Right cardiac atrium (tissue), 5 donors: ENCODE results near the gene GMPR2. TPM values are rescaled to one million over a fixed set of nuclear protein-coding genes. Genes with fewer than 3 reads are reported as not detected.
"Not testable (repeated sequence)": the region's sequence is repeated elsewhere in the genome, so short reads cannot be mapped to it uniquely, and the experiment has no call there.

Source experiments
- ATAC-seq, 2 donors: fragments of 200-7000 bp; cut with Tn5 transposase; one replicate each; pipeline versions ENCODE4 v1.8.0 to v1.9.1; 2020; ENCODE audit warnings: moderate library complexity in 2 of 2, mild to moderate bottlenecking in 1 of 2
- DNase-seq, 3 donors: peaks; one replicate each; pipeline ENCODE4 v3.0.0-alpha.2; 2020
- H3K27ac ChIP-seq: one replicate; pipeline ENCODE4 v1.5.1; 2013; ENCODE audit warnings: mild to moderate bottlenecking, low read length, control low read depth, moderate library complexity
- H3K27me3 ChIP-seq: one replicate; pipeline ENCODE4 v1.6.1; 2013; ENCODE audit not compliant: control insufficient read depth, insufficient read depth
- H3K4me1 ChIP-seq: one replicate; pipeline ENCODE4 v1.6.1; 2013; ENCODE audit warnings: low read length; ENCODE audit not compliant: control insufficient read depth, insufficient read depth
- H3K4me3 ChIP-seq: one replicate; pipeline ENCODE4 v1.5.1; 2013; ENCODE audit warnings: low read length, control low read depth
- H3K9me3 ChIP-seq: one replicate; pipeline ENCODE4 v1.6.1; 2013; ENCODE audit warnings: low read length; ENCODE audit not compliant: control insufficient read depth
- WGBS: extraction: QIAGEN DNeasy Blood & Tissue Kit; methylation state at CpG from one replicate; pipeline ENCODE4 v1.1.7; 2013; 5-methylcytosine and 5-hydroxymethylcytosine counted together
- intact Hi-C, 4 donors: fragments of 100-400 bp; cut with DNase I; formaldehyde crosslinking; loops; one replicate each; pipeline versions ENCODE4 v1.11.0 to v1.14.0; 2022 to 2023
- polyA plus RNA-seq: library from polyadenylated mRNA; stranded (reverse); fragments of 200-250 nt; gene quantifications from one replicate; pipeline ENCODE4 v1.2.3, GENCODE V29; 2013
- total RNA-seq, 4 donors: library from RNA; stranded (reverse); fragmentation: NEBNext Ultra II Directional; extraction: Animal tissue kit (Norgen Biotek cat#: 25700); gene quantifications; one replicate each; pipeline ENCODE4 v1.2.1, GENCODE V29; 2021
- donor health status: healthy with polysubstance abuse.
- donor health status: DM: no; HTN: yes; CAD: no.
- donor health status: DM: no; HTN: no; CAD: no.
- donor health status: DM: no; HTN: yes; CAD: no; lungs with severe emphysema.
- donor health status: DM: yes; HTN: yes; CAD: no.

The GMPR2 gene
- total and polyA plus RNA-seq, 5 donors = 30.3 to 45.4 (median 33.9) TPM

DNA sequence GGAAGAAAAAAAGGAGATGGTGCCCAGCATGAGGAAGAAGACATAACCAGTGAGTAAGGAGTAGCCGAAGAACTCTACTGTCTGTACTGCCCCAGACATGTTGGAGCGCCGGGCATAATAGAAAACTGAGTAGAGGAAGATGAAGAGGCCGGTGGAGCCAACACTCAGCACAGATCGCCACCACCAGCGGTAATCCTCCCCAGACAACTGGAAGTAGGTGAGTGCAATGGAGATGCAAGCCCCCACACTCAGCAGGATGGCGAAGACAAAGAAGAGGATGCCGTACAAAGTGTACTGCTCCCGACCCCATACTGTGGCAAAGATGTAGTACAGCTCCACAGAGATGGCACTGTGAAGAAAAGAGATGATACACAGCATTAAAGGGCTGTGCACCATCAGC lies 43.3 kb upstream of the GMPR2 start:
- no peak overlapping the region for H3K4me3 ChIP-seq
- 92% methylated on average over 9 of the region's 9 CpGs for WGBS
- H3K27me3 ChIP-seq = no peaks in the 10 kb centered on the region
- no peak overlapping the region for H3K27ac ChIP-seq
- H3K4me1 ChIP-seq = no peaks in the 10 kb centered on the region
- no peaks in the 10 kb centered on the region for H3K9me3 ChIP-seq
- intact Hi-C loops = no loop called here
- DNase-seq = peak in 1 of 3 donors; percentile 35
- ATAC-seq = no peak

DNA sequence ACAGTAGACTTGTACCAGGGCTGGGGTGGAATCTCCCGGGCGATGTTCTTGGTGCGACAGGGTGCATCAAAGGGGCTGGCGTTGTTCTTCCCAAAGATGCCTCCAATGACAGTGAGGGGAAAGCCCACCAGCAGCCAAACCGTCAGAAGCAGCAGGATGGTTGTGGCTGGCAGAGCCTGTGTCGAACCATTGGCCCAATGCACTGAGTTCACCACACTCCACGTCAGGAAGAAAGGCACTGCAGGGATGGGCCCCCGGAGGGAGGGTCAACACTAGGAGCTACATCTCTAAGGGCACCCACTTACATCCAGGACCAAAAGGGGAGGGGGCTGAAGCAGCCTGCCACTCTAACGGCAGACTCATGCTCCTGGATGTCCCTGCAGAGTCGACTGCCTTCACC lies 42.3 kb upstream of the GMPR2 start:
- H3K27me3 ChIP-seq = no peaks in the 10 kb centered on the region
- H3K4me1 ChIP-seq = no peaks in the 10 kb centered on the region
- intact Hi-C loops = no loop called here
- peak in 1 of 3 donors; percentile 37 for DNase-seq
- H3K27ac ChIP-seq = no peak overlapping the region
- WGBS = 90% methylated on average over 10 of the region's 10 CpGs
- H3K4me3 ChIP-seq = no peak overlapping the region
- no peaks in the 10 kb centered on the region for H3K9me3 ChIP-seq
- ATAC-seq = no peak

DNA sequence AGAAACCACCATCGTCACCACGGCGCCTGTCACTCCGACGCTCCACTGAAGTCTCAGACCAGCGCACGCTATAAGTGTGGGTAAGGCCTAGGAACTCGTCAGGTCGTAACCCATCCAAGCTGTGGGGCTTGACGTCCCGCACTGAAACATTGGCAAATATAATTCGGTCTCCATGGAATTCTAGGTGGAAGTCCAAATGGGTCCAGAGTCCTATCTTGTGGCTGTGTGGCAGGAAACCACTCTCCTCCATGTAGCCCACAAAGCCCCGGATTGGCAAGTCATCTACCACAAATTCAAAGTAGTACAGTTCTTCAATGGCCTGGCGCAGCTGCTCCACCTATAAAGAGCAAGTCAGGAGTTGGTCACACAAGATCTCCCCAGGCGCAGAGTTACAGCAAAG lies 39.8 kb upstream of the GMPR2 start:
- H3K4me3 ChIP-seq = no peak overlapping the region
- no peak for ATAC-seq
- no peaks in the 10 kb centered on the region for H3K4me1 ChIP-seq
- H3K27me3 ChIP-seq = no peaks in the 10 kb centered on the region
- no peak overlapping the region for H3K27ac ChIP-seq
- DNase-seq = no peak
- WGBS = 96% methylated on average over 15 of the region's 15 CpGs
- H3K9me3 ChIP-seq = no peaks in the 10 kb centered on the region
- intact Hi-C loops = no loop called here

DNA sequence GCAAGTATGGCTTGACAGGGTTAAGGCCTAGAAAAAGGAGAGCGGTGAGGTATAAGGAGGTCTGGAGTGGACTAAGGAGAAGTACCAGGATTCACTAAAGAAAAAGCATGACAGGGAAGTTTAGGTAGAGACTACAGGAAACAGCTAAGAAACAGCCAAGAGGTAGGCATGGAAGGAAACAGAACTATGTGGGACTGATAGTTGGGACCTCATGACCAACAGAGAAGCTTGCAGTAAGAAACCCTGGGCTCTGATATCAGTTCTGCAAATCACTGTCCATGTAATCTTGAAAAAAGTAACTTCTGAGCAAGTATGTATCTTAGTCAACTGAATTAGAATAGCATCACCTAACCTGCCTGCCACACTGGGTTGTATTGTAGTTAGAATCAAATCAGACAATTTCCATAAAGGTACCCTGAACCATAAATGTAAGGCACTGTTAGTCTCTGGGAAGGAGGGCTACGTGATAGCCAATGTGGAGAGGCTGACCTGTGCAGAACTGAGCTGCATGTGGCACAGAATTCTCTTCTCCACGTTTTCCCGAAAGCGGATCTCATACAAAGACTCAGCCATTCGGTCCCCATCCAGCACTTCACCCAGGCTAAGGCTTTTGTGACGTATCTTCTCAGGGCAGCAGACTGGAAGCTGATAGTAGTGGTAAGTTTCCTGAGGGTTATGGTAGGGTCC lies 38.4 kb upstream of the GMPR2 start:
- no peaks in the 10 kb centered on the region for H3K9me3 ChIP-seq

DNA sequence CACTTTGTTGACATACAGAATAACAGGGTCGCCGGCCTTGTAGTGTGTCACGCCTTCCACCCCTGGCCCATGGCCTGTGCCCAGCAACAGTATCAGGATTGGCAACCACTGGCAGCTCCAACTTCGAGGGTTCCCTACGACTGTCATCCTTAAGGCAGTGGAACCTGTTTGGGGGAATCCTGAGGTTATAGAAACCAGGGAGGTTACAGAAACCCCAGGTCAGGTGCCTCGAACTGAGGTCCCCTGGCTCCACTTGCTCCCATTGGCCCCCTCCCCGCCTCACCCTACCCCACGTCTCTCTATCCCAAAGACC lies 37.9 kb upstream of the GMPR2 start:
- Histone ChIP-seq H3K27ac (peak overlapping the region; percentile 88), H3K4me1 (no peaks in the 10 kb centered on the region), H3K27me3 (no peaks in the 10 kb centered on the region), H3K4me3 (peak overlapping the region; percentile 73), H3K9me3 (no peaks in the 10 kb centered on the region)
- WGBS = 48% methylated on average over 8 of the region's 8 CpGs
- ATAC-seq (peak; percentile 1 to 3), DNase-seq (no peak)
- intact Hi-C loops = no loop called here

More for the DNA sequence above, 38.4 kb upstream of the GMPR2 start:
- Histone ChIP-seq H3K27me3 (no peaks in the 10 kb centered on the region), H3K4me3 (peak overlapping the region; percentile 73), H3K4me1 (no peaks in the 10 kb centered on the region), H3K27ac (peak overlapping the region; percentile 88)
- 76% methylated on average over 7 of the region's 7 CpGs for WGBS
- intact Hi-C loops = no loop called here
- ATAC-seq (no peak), DNase-seq (no peak)

DNA sequence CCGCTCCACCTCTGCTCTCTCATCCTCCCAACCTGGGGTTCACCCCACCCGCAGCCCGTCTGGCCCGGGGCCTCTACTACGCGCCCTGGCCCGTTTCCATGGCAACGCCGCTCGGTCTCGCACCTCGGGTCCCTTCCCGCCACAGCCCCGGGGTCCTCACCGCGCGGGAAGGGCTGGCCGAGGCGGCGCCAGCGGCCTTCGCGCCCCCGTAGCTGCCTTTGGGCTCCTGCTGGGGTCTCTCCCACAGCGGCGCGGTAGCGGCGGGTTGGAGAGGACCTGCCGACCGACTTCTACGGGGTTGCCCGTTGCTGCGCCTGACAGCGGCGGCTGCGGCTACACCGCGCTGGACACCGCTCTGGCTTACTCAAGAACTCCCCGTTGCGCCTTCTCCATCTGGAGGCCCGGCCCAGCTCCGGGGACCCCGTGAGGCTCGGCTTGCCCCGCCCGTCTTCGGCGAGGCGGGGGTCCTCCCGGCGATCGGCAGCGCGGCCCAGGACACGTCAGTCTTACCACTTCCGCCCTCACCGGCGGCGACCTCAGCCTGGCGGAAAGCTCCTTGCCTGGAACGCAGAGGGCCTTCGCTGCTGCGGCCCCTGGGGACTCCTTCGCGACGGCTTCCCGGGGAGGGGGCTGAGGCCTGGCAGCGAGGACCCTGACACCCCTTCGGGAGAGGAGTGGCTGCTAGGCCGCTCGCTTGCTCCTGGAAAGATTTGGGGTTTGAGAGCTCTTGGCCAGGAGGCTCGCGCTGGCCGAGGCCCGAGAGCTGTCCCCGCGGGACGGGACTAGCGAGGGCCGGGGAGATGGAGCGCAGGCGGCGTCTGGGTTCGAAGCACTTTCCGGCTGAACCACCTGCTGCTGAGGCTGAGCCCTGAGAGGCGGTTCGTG lies 37.3 kb upstream of the GMPR2 start, which contains the start of gene TM9SF1:
Gene TM9SF1 (minus strand): TSS at position 256 of the 885 bp plus-strand sequence. CDS start 422 bp downstream, outside the sequence.
- no peaks in the 10 kb centered on the region for H3K27me3 ChIP-seq
- ATAC-seq = peak; percentile 95
- peak within 1 kb of the TSS; percentile 88 for H3K27ac ChIP-seq
- intact Hi-C loops = no loop called here
- H3K9me3 ChIP-seq = no peaks in the 10 kb centered on the region
- DNase-seq = peak; percentile 94 to 96 (median 95)
- H3K4me3 ChIP-seq = peak within 1 kb of the TSS; percentile 73
- WGBS = under 1% methylated on average over 89 of the region's 89 CpGs
- no peaks in the 10 kb centered on the region for H3K4me1 ChIP-seq

DNA sequence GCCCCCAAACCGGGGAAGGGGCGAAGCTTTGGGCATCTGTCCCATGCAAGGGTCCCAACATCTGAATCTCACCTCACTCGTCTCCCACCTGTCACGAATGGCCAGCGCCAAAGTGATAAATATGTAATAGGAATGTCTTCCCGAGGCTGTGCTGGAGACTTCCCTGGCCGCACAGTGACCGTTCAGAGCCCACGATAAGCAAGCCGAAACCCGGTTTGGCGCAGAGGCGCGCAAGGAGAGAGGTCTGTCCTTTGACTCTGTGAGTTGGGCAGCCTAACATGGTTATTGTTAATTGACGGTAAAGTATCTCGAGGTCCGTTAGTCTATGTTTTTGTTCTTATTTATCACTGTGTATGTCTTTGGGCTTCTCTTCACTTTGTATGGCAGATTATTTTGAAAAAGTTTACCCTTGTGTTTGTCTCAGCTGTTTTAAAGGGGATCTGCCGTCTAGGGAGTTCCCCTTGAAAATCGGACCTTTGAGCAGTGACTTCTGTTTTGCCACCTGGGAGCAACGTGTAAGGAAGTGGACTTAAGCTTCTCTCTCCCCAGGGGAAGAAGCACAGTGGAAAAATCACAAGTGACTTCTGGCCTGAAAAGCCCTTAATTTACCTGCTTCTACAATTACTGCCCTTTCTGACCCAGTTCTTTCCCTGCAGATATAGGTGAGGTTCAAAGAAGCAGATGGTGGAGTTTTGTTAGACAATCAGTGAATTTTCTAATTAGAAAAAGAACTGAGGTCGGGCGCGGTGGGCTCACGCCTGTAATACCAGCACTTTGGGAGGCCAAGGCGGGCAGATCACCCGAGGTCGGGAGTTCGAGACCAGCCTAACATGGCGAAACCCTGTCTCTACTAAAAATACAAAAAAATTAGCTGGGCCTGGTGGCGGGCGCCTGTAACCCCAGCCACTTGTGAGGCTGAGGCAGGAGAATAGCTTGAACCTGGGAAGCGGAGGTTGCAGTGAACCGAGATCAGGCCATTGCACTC lies 36.4 kb upstream of the GMPR2 start:
- Histone ChIP-seq H3K4me1 (no peaks in the 10 kb centered on the region), H3K4me3 (peak overlapping the region; percentile 73), H3K9me3 (no peaks in the 10 kb centered on the region), H3K27me3 (no peaks in the 10 kb centered on the region), H3K27ac (peak overlapping the region; percentile 88)
- WGBS = 34% methylated on average over 33 of the region's 33 CpGs
- ATAC-seq (peak; percentile 28 to 36), DNase-seq (no peak)
- intact Hi-C loops = no loop called here

DNA sequence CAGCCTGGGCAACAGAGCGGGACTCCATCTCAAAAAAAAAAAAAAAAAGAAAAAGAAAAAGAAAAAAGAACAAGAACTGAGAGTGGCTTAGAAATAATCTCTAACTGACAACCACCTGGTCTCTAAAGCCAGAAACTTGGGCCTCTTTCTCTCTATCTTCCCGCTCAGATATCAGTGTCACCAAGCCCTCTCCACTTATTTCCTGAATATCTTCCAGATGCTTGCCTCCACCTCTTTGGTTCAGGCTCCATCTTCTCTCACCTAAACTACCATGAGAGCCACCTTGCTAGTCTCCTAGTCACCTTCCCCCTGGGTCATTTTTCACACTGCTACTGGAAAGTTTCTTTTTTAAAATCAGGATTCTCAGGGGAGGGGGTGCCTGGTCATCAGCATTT lies 35.7 kb upstream of the GMPR2 start:
- no peaks in the 10 kb centered on the region for H3K27me3 ChIP-seq
- WGBS = 87% methylated on average over 2 of the region's 2 CpGs
- DNase-seq (no peak), ATAC-seq (no peak)
- H3K4me3 ChIP-seq = no peak overlapping the region
- intact Hi-C loops = no loop called here
- H3K4me1 ChIP-seq = no peaks in the 10 kb centered on the region
- H3K27ac ChIP-seq = no peak overlapping the region
- H3K9me3 ChIP-seq = no peaks in the 10 kb centered on the region

DNA sequence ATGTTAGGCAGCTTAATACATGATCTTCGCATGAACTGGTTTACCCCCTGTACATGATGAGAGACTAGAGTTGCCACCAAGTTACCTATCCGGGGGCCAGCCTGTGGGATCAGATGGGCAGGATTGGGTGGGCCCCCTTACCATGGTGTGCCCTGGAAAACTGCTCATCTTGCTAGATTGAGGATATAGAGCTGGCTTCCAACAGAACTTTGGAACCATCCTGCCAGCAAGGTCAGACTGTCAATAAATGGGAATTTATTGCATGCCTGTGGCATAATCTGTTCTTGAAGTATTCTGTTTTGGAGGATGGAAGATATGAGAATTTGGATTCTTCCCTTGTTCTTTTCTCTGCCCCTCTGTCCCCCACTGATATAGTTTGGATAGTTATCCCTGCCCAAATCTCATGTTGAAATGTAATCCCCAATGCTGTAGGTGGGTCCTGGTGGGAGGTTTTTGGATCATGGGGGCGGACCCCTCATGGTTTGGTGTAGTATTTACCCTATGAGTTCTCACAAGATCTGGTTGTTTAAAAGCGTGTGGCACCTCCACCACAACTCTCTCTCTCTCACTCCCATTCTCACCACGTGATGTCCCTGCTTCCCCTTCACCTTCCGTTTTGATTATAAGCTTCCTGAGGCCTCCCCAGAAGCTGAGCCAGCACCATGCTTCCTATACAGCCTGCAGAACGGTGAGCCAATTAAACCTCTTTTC lies 33.8 kb upstream of the GMPR2 start:
- no peaks in the 10 kb centered on the region for H3K9me3 ChIP-seq
- H3K4me1 ChIP-seq = no peaks in the 10 kb centered on the region
- ATAC-seq (no peak), DNase-seq (no peak)
- no peak overlapping the region for H3K27ac ChIP-seq
- no peak overlapping the region for H3K4me3 ChIP-seq
- 84% methylated on average over 7 of the region's 7 CpGs for WGBS
- H3K27me3 ChIP-seq = no peaks in the 10 kb centered on the region
- intact Hi-C loops = no loop called here

DNA sequence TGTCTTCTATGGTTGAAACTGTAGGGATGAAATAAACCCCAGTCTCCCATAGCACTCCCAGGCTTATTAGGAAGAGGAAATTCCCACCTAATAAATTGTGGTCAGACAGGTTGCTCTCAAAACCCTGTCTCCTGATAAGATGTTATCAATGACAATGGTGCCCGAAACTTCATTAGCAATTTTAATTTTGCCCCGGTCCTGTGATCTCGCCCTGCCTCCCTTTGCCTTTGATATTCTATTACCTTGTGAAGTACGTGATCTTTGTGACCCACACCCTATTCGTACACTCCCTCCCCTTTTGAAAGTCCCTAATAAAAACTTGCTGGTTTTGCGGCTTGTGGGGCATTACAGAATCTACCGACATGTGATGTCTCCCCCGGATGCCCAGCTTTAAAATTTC lies 30.2 kb upstream of the GMPR2 start:
- H3K4me3 ChIP-seq, H3K27me3 ChIP-seq, H3K4me1 ChIP-seq, DNase-seq, ATAC-seq, H3K27ac ChIP-seq, intact Hi-C loops, H3K9me3 ChIP-seq: not testable (repeated sequence)
- WGBS = 91% methylated on average over 8 of the region's 8 CpGs
